OCI-LY1 (cell line): Measurements from ENCODE around the gene ASH1L.
"Not testable (repeated sequence)": the region's sequence is repeated elsewhere in the genome, so short reads cannot be mapped to it uniquely, and the experiment has no call there.

ENCODE experiments used
- H2AFZ ChIP-seq: fragments of 200-600 bp; sonication (generic), shearing (Covaris generic); 2 replicates; pipeline ENCODE4 v1.6.0; 2014; ENCODE audit warnings: antibody characterized with exemption, mild to moderate bottlenecking, low read length
- H3F3A ChIP-seq: fragments of 200-600 bp; sonication (generic), shearing (Covaris generic); 2 replicates; pipeline ENCODE4 v1.6.0; 2014; ENCODE audit warnings: mild to moderate bottlenecking, antibody characterized with exemption, low read length, moderate library complexity; ENCODE audit not compliant: insufficient read depth
- H3K27ac ChIP-seq: fragments of 200-600 bp; sonication (generic); 2 replicates; pipeline ENCODE4 v1.5.1; 2014; ENCODE audit warnings: low read length, mixed run types, mild to moderate bottlenecking, low read depth; ENCODE audit not compliant: poor library complexity, severe bottlenecking
- H3K27me3 ChIP-seq: fragments of 200-600 bp; sonication (generic); 2 replicates; pipeline ENCODE4 v1.6.0; 2014; ENCODE audit warnings: antibody characterized with exemption, mild to moderate bottlenecking, low read length, moderate library complexity; ENCODE audit not compliant: insufficient read depth
- H3K36me3 ChIP-seq: fragments of 200-600 bp; sonication (generic); 2 replicates; pipeline ENCODE4 v1.6.1; 2014; ENCODE audit warnings: mild to moderate bottlenecking, antibody characterized with exemption, low read length, moderate library complexity, mixed read lengths; ENCODE audit not compliant: insufficient read depth
- H3K4me1 ChIP-seq: fragments of 200-600 bp; sonication (generic); 2 replicates; pipeline ENCODE4 v1.5.1; 2014; ENCODE audit warnings: mild to moderate bottlenecking, low read length, moderate library complexity; ENCODE audit not compliant: insufficient read depth, severe bottlenecking
- H3K4me2 ChIP-seq: fragments of 200-600 bp; sonication (generic), shearing (Covaris generic); 2 replicates; pipeline ENCODE4 v1.6.1; 2014; ENCODE audit warnings: low read length
- H3K4me3 ChIP-seq: fragments of 200-600 bp; sonication (generic); 2 replicates; pipeline ENCODE4 v1.5.1; 2014; ENCODE audit warnings: low read length, low read depth, mild to moderate bottlenecking, mixed read lengths; ENCODE audit not compliant: poor library complexity, severe bottlenecking
- H3K79me2 ChIP-seq: fragments of 200-600 bp; shearing (Covaris generic); 2 replicates; pipeline ENCODE4 v1.6.1; 2016; ENCODE audit warnings: mixed run types, low read length, mixed read lengths; ENCODE audit not compliant: insufficient read depth
- H3K9ac ChIP-seq: fragments of 200-600 bp; sonication (generic), shearing (Covaris generic); 2 replicates; pipeline ENCODE4 v1.6.1; 2014; ENCODE audit warnings: mild to moderate bottlenecking, low read length, mixed read lengths
- H3K9me2 ChIP-seq: fragments of 200-600 bp; sonication (generic), shearing (Covaris generic); 2 replicates; pipeline ENCODE4 v1.6.1; 2014; ENCODE audit warnings: low read depth, mild to moderate bottlenecking, low read length, mixed read lengths
- H3K9me3 ChIP-seq: fragments of 200-600 bp; shearing (Covaris generic); 2 replicates; pipeline ENCODE4 v1.6.1; 2014; ENCODE audit warnings: low read length, mixed read lengths
- H4K20me1 ChIP-seq: fragments of 200-600 bp; sonication (generic), shearing (Covaris generic); 2 replicates; pipeline ENCODE4 v1.6.0; 2016; ENCODE audit warnings: mild to moderate bottlenecking, low read length; ENCODE audit not compliant: insufficient read depth
- CTCF ChIP-seq: fragments of 200-600 bp; sonication (generic), shearing (Covaris generic); IDR thresholded peaks from 2 replicates; pipeline ENCODE4 v1.5.1; 2017; ENCODE audit warnings: mild to moderate bottlenecking, antibody characterized with exemption, low read length, moderate library complexity, mixed read lengths
- EZH2 ChIP-seq: fragments of 200-600 bp; sonication (generic), shearing (Covaris generic); IDR thresholded peaks from 2 replicates; pipeline ENCODE4 v1.8.0; 2017; ENCODE audit warnings: borderline replicate concordance, mixed run types, mild to moderate bottlenecking, antibody characterized with exemption, low read length, moderate library complexity, mixed read lengths

The ASH1L gene

GRCh38 chr1:155334962-155335361 is 227.6 kb downstream of the ASH1L start:
- Histone ChIP-seq H3K4me2 (no peak overlapping the region), H3K9me3 (no peaks in the 10 kb centered on the region), H3K9ac (no peak overlapping the region), H3K9me2 (no peaks in the 10 kb centered on the region), H3K79me2 (no peaks in the 10 kb centered on the region), H4K20me1 (no peaks in the 10 kb centered on the region), H3F3A (no peaks in the 10 kb centered on the region), H3K27me3 (no peaks in the 10 kb centered on the region), H2AFZ (no peak overlapping the region), H3K27ac (no peak overlapping the region), H3K4me3 (no peak overlapping the region), H3K36me3 (peaks cover 76% of the 10 kb centered on the region), H3K4me1 (no peaks in the 10 kb centered on the region)
- no peak for TF ChIP-seq CTCF
- no peak for TF ChIP-seq EZH2

GRCh38 chr1:155329980-155330598 is 232.5 kb downstream of the ASH1L start:
- Histone ChIP-seq H3F3A (peaks cover 4% of the 10 kb centered on the region; the same call in 1 of the 2 replicates), H3K9me3 (no peaks in the 10 kb centered on the region), H3K9ac (no peak overlapping the region), H4K20me1 (no peaks in the 10 kb centered on the region), H3K27ac (no peak overlapping the region), H3K4me2 (no peak overlapping the region), H3K79me2 (no peaks in the 10 kb centered on the region), H2AFZ (no peak overlapping the region), H3K27me3 (no peaks in the 10 kb centered on the region), H3K4me1 (peaks cover 7% of the 10 kb centered on the region), H3K36me3 (peaks cover 34% of the 10 kb centered on the region; the same call in 1 of the 2 replicates), H3K4me3 (no peak overlapping the region), H3K9me2 (no peaks in the 10 kb centered on the region)
- no peak for TF ChIP-seq EZH2
- TF ChIP-seq CTCF = no peak

GRCh38 chr1:155328856-155329255 is 233.7 kb downstream of the ASH1L start:
- peaks cover 13% of the 10 kb centered on the region for H3K4me1 ChIP-seq
- H3K27ac ChIP-seq, H2AFZ ChIP-seq, H3K9me3 ChIP-seq, H4K20me1 ChIP-seq, H3K9ac ChIP-seq, H3K79me2 ChIP-seq, H3F3A ChIP-seq, H3K4me2 ChIP-seq, H3K27me3 ChIP-seq, H3K4me3 ChIP-seq, H3K9me2 ChIP-seq: not testable (repeated sequence)
- H3K36me3 ChIP-seq = peaks cover 25% of the 10 kb centered on the region; the same call in 1 of the 2 replicates

- Histone ChIP-seq H3K9me2 (no peaks in the 10 kb centered on the region), H3K9ac (no peak overlapping the region), H3K4me1 (peaks cover 13% of the 10 kb centered on the region), H3F3A (peaks cover 4% of the 10 kb centered on the region; the same call in 1 of the 2 replicates), H3K4me3 (no peak overlapping the region), H3K9me3 (no peaks in the 10 kb centered on the region), H2AFZ (no peak overlapping the region), H3K27me3 (no peaks in the 10 kb centered on the region), H3K36me3 (peaks cover 19% of the 10 kb centered on the region; the same call in 1 of the 2 replicates), H3K27ac (peak overlapping the region; percentile 4), H3K4me2 (no peak overlapping the region), H3K79me2 (no peaks in the 10 kb centered on the region), H4K20me1 (no peaks in the 10 kb centered on the region)
- TF ChIP-seq EZH2 (no peak), CTCF (no peak)
These were observed 234.6 kb downstream of the ASH1L start for GRCh38 chr1:155327981-155328380.
